Measurements from ENCODE around the gene PKD1. TPM values are rescaled to one million over a fixed set of nuclear protein-coding genes. Genes with fewer than 3 reads are reported as not detected.
A peak's percentile ranks its signal among the peaks of the same experiment; 100 is the strongest.

Gene PKD1
- polyA plus RNA-seq, 4 donors, result 48.3 to 128 (median 95.9) TPM

- DNase-seq (ENCODE audit: low read depth in 4 of 4, low spot score in 2 of 4), result no peak
Measured at GRCh38 chr16:2170587-2171435, 35.1 kb upstream of the PKD1 start.

GRCh38 chr16:2170080-2170479, 34.4 kb upstream of the PKD1 start:
- DNase-seq (ENCODE audit: low read depth in 4 of 4, low spot score in 2 of 4), result no peak

- DNase-seq (ENCODE audit: low read depth in 4 of 4, low spot score in 2 of 4), result no peak
Measured at GRCh38 chr16:2167068-2167638, 31.5 kb upstream of the PKD1 start.

- DNase-seq (ENCODE audit: low read depth in 4 of 4, low spot score in 2 of 4), result no peak
Measured at GRCh38 chr16:2166263-2167067, 30.8 kb upstream of the PKD1 start.

GRCh38 chr16:2165861-2166260, 30.2 kb upstream of the PKD1 start:
- DNase-seq (ENCODE audit: low read depth in 4 of 4, low spot score in 2 of 4), result no peak

GRCh38 chr16:2163211-2163881, 27.6 kb upstream of the PKD1 start:
- DNase-seq (ENCODE audit: low read depth in 4 of 4, low spot score in 2 of 4), result no peak

- no peak for DNase-seq (ENCODE audit: low read depth in 4 of 4, low spot score in 2 of 4)
Measured at GRCh38 chr16:2162676-2163118, 27.0 kb upstream of the PKD1 start.

GRCh38 chr16:2161911-2162310, 26.2 kb upstream of the PKD1 start:
- DNase-seq (ENCODE audit: low read depth in 4 of 4, low spot score in 2 of 4), result no peak

- DNase-seq (ENCODE audit: low read depth in 4 of 4, low spot score in 2 of 4), result no peak
Measured at GRCh38 chr16:2160915-2161551, 25.3 kb upstream of the PKD1 start.

GRCh38 chr16:2159175-2159838, 23.6 kb upstream of the PKD1 start:
- DNase-seq (ENCODE audit: low read depth in 4 of 4, low spot score in 2 of 4), result no peak

- DNase-seq (ENCODE audit: low read depth in 4 of 4, low spot score in 2 of 4), result no peak
Measured at GRCh38 chr16:2158262-2158638, 22.6 kb upstream of the PKD1 start.

GRCh38 chr16:2157480-2158261, 22.0 kb upstream of the PKD1 start:
- DNase-seq (ENCODE audit: low read depth in 4 of 4, low spot score in 2 of 4), result no peak

- no peak for DNase-seq (ENCODE audit: low read depth in 4 of 4, low spot score in 2 of 4)
Measured at GRCh38 chr16:2156849-2157224, 21.1 kb upstream of the PKD1 start.

- DNase-seq (ENCODE audit: low read depth in 4 of 4, low spot score in 2 of 4), result no peak
Measured at GRCh38 chr16:2155977-2156848, 20.5 kb upstream of the PKD1 start.

GRCh38 chr16:2155091-2155950, 19.6 kb upstream of the PKD1 start, which contains the start of gene TRAF7:
TSS of gene TRAF7 (plus strand) at chr16:2155782. CDS start at chr16:2163921, 8,139 bp downstream.
- DNase-seq (ENCODE audit: low read depth in 4 of 4, low spot score in 2 of 4), result peak; percentile 98 to 100 (median 100)

- no peak for DNase-seq (ENCODE audit: low read depth in 4 of 4, low spot score in 2 of 4)
Measured at GRCh38 chr16:2154533-2155090, 18.9 kb upstream of the PKD1 start.
